ENCODE results near the gene ZNF385B.

Gene ZNF385B

DNA sequence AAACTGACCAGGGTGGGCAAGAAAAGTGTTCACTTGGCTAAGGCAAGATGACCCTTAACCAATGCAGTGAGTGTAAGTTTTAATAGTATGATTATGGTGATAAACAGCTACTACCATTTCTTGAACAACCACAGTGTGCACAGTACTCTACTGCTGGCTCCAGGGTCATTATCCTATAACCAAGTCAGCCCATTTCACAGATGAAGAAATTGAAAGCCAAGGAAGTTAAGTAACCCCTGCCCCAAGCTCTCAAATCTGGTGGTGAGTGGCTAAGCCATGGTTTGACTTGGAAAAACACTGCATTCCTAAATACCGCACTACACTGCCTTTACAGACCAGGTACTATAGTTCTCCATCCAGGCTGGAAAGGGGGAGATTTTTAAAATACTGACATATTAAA is 5.7 kb downstream of the ZNF385B start:
- DNase-seq (ENCODE audit: low spot score), result no peak

DNA sequence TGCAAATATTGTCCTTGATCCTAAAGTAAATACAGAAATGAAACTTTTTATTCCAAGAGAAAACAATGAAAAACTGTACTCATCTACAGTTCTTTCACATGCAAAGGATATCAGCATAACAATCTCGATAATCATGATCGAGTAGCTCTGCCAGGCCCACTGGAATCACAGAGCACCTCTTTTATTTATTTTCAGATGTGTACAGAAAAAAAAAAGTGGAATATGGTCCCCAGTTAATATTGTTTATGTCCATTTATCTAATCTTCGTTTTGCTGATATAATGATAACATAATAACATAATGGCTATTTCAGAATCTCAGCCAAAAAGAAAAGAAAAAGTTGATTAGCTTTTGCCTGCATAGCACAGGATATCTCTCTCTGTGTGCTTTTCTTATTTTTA is 6.5 kb downstream of the ZNF385B start:
- no peak for DNase-seq (ENCODE audit: low spot score)

DNA sequence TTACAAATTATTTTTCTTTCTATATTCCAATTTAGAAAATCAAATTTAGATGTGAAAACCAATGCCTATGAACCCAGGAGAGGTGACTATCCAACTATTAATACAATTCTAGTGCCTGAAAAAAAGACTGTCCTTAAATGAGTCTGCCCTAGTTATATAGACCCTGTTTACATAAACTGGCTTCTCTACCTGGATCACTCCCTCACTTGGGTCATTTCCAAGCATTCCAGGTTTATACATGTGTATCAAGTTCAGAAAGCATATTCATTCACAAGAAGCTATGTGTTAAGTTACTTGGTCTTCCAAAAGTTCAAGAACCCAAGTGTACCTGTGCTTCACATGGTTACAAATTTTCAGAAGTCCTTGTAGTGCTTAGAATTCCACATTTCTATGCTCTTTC is 8.3 kb downstream of the ZNF385B start:
- DNase-seq (ENCODE audit: low spot score), result no peak

DNA sequence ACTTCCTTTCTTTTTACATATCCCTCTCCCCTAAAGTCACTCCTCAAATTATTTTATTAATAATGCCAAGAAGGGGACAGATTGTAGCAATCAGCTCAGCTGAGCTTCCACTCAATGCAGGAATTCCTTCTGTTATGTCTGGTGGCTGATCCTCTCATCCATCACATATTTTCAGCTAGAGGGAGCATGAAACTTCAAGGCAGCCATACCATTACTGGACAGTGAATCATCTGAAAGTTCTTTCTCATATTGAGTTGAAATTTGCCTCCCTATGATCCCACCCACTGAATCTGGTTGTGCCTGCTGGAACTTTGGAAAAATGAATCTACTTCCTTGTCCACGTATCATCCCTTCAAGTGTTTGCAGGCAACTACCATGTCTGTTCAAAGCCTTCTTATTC is 11.2 kb downstream of the ZNF385B start:
- peak; percentile 55 for DNase-seq (ENCODE audit: low spot score)

DNA sequence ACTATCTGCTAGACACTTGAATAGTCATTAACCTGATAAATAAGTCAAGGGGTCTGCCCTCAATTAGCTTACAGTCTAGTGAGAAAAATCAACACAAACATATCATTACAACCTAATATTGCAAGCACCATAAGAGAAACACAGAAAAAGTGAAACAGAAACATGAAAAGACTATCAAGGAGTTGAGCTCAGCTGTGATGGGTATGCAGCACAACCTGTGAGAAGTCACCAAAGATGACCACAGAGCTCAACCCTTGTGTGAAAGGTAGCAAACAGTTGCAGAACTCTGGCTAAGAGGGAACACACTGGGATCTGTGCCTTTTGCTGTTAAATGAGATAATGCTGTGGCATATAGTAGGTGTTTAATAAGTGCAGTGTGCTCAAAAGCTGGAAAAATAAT is 11.7 kb downstream of the ZNF385B start:
- no peak for DNase-seq (ENCODE audit: low spot score)

DNA sequence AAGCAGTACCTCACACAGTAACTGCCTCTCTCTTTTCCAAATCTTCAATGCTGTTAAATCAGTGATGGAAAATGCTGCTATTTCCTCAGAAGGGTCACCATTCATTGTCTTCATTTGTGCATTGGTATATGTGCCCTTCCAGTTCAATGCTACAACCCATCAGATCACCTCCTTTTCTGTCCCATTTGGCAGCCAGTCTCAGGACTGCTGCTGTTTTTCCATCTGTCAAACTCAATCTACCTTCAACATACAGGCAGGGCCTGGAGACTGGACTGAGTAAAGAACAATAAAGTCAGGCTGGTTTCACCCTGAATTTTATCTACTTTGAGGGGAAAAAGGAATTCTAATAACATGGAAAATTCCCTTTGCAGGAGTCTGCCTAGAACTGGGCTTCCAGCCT is 17.9 kb downstream of the ZNF385B start:
- no peak for DNase-seq (ENCODE audit: low spot score)

DNA sequence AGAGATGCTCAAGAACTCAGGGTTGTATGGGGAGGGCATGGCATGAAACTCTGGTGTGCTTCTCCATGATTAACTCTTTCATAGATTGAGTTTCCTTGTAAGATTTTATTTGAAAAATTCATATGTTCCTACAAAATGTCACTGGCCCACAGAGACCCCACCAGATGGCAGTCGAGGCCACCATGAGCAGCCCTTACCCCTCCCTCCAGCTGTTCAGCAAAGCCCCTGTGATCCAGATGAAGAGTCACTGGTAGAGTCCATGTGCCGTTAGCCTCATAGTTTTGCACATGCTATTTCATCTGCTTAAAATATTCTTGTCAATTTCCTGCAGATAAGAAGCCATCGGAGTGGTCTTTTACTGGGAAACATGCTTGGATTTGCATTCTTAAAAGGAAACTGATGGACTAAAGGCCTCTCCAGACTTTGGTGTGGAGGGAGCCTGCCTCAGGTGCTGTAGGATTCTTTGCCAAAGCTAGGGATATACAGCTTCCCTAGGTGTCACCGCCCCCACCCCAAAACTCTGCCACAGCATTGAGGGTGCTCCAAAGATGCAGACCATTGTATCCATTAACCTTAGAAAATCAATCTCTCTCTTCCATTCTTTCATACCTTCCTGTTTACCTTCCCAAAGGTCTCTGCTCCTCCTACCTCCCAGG is 18.8 kb downstream of the ZNF385B start:
- DNase-seq (ENCODE audit: low spot score), result no peak

DNA sequence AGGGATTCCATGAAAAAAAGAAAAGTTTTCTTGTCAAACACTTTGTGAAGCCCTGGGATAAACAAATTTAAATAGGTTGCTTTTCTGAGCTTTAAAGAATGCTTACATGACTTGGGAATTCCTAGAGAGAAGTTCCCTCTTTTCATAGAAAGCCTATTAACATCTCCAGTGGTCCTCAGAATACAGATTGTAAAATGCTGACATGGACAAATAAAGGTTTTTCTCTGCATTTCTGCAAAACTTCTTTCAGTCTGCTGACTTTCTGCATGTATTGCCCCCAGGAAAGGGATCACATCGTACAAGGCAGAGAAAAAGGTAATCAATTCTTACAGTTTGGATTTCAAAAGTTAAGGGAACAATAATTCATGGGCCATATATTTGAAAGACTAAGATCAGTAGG is 20.6 kb downstream of the ZNF385B start:
- no peak for DNase-seq (ENCODE audit: low spot score)

DNA sequence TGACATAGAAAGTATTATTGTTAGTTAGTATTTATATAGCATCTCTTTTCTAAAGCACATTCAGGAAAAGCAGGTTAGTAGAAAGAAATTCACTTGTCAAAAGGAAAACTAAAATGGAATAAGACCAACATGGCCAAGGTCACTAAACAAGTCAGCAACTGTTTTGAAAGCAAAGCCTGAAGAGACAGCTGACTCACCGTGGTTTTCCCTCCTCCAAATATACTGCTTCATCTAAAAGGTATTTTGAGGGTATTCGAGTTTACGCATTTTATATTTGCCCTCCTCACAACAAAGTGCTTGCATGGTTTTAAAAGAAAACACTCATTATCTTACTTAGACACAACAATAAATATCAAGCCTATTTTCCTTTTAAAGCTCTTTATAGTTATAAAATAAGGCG is 24.0 kb downstream of the ZNF385B start:
- peak; percentile 35 for DNase-seq (ENCODE audit: low spot score)

DNA sequence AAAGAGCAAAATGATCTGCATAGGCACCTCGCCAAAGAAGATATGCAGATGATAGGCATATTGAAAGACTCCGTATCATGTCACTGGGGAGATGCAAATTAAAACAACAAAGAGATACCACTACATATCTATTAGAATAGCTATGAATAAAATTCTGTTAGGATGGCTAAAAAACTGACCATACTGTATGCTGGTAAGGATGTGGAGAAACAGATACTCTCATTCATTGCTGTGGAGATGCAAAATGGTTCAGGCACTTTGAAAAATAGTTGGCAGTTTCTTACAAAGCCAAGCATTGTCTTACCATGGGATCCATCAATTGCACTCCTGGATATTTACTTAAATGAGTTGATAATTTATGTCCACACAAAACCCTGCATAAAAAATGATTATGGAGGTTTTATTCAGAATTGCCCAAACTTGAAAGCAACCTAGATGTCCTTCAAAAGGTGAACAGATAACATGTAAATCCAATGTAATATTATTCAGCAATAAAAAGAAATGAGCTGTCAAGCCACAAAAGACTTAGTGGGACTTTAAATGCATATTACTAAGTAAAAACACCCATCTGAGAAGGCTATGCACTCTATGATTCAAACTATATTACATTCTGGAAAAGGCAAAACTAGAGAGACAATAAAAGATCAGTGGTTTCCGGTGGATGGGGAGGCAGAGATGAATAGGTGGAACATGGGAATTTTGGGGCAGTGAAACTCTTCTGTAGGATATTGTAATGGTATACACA is 31.2 kb downstream of the ZNF385B start:
- no peak for DNase-seq (ENCODE audit: low spot score)

DNA sequence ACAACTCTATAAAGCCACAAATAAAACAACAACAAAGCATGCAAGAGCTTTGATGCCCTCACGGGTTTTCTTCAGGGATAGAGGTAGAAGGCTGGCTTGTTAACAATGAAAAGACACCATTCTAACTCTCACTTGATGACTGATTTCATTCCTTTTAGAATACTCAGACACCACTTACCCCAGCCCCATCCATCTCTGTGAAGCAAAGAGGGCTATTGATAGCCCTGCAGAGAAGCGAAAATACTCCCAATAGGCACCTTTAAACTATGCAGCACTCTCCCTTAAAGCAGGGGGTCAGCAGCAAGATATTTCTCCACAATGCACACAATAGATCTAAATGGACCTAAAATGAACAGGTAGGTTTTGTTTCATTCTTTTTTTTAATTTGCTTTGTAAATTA is 35.1 kb downstream of the ZNF385B start:
- DNase-seq (ENCODE audit: low spot score), result no peak

DNA sequence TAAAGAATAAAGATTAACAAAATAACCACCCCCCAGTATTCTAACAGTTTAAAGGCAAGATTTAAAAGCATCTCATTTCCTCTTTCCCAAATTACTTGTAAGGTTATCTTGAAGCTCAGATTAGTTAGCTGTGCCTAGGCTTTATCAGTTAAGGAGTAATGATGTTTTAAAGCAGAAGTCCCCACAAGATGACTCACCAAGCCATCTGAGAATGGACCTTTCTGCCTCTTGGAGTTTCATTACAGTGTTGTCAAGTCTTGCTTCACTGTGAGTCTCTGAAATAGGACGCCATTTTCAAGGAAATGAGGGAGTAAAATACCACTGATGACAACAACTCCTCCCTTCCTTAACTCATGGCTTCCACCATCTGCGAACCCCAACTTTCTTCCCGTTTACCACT is 35.9 kb downstream of the ZNF385B start:
- no peak for DNase-seq (ENCODE audit: low spot score)

DNA sequence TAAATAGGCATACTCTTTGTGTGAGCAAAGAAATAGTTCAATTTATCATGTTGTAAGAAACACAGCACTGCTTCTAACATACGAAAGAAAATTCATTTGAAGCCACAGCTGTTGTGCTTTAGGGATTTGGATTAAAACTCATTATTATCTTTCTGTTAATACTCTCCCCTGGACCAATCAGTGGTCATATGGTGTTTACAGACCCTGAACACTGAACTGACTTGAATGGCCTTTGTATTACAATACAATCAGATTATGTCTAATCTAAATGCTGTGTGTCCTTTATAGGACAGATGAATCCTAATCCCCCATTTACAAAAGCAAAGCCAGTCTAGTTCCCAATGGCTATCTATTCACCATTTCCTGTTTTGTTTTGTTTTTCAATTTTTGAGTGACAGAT is 36.5 kb downstream of the ZNF385B start:
- DNase-seq (ENCODE audit: low spot score), result no peak

DNA sequence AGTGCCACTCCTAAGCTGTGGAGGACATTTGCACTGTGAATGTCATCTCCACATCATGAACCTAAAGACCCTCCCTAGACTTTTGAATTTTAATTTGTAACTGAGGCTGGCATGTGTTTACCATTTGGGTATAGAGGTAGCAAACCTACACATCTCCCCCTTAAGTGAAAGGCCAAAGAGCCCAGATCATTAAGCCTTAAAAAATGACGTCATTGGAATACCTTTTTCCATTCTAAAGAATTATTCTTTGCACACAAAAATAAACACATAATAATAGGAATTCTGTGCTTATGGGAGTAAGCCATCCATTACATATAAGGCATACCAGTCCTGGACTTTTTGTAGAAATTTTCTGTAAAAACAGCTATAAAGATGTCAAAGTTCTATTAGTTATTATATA is 38.9 kb downstream of the ZNF385B start:
- no peak for DNase-seq (ENCODE audit: low spot score)

DNA sequence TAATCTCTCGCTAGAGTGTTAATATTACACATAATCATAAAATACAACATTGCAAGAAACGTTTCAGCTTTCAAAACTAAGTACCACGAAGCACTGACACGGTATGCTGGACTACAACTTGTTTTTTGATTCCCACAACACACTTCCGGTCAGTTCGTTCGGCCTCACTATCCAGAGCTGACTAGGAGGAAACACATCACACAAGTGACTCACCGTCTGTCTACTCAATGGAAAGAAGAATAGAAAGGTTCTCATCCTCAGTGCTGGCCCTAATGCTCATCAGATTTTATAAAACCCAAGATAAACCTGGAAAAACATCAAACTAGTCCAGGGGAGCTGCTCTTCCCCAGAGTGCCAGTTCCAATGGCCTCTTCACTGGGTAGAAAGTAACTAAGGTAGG is 42.9 kb downstream of the ZNF385B start:
- no peak for DNase-seq (ENCODE audit: low spot score)

DNA sequence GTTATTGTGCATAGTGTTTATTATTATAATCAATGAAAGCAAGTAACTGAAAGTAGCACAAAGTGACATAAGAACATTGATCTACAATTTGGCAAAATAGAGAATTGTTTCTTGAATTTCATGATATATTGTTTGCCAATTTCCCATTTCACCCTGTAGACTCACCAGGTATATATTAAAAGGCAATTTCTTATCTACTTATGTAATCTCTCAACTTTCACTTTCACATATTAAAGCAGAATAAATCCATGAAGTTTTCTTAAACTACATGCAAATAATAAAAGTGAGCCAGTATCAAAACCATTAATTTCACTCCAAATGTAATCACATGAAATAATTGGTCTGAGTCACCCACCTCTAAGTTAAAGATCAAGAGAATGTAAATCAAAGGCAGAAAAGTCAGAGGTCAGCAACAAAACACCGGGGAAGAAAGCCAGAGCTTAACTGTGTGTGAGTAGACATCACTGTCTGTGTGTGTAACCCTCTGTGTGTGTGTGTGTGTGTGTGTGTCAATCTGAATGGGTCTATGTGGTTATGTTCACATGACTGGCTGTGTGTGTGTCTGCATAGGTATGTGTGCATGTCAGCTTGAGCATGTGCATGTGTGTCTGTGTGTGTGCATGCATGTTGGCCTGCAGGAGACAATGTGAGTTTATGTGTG is 44.1 kb downstream of the ZNF385B start:
- no peak for DNase-seq (ENCODE audit: low spot score)

DNA sequence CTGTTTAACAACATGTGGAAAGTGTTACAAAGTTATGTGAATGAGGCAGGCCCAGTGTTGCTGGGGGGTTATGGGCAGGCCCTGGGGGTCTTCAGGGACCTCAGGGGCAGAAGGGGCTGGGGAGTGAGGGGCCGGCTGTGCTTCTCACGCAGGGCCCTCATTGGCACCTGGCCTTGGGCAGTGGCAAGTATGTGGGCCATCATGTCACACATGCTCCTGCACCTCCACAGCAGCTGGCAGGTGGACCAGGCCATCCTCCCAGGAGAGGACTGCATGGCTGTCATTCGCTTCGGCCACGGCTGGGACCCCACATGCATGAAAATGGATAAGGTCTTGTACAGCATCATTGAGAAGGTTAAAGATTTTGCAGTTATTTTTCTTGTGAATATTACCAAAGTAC is 47.4 kb downstream of the ZNF385B start:
- no peak for DNase-seq (ENCODE audit: low spot score)

DNA sequence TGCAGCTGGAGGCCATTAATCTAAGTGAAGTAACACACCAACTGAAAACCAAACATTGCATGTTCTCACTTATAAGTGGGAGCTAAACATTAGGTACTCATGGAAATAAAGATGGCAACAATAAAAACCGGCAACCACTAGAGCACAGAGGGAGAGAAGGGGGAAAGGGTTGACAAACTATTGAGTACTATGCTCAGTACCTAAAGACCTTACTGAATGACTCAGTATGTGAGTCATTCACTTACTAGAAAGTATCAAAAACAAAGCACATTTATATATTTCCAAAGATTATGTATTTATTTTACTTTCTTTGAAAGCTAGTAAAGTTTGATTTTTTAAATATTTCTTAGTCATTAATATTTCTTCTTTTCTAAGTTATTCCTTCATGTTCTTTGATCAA is 48.9 kb downstream of the ZNF385B start:
- DNase-seq (ENCODE audit: low spot score), result no peak

DNA sequence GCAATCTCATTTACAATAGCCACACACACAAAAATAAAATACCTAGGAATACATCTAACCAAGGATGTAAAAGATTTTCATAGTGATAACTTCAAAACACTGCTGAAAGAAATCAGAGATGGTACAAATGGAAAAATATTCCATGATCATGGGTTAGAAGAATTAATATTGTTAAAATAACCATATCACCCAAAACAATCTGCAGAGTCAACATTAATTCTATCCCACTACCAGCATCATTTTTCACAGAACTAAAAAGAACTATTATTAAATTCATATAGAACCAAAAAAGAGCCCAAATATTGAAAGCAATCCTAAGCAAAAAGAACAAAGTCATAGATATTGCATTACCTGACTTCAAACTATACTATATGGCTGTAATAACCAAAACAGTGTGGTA is 50.4 kb downstream of the ZNF385B start:
- no peak for DNase-seq (ENCODE audit: low spot score)

DNA sequence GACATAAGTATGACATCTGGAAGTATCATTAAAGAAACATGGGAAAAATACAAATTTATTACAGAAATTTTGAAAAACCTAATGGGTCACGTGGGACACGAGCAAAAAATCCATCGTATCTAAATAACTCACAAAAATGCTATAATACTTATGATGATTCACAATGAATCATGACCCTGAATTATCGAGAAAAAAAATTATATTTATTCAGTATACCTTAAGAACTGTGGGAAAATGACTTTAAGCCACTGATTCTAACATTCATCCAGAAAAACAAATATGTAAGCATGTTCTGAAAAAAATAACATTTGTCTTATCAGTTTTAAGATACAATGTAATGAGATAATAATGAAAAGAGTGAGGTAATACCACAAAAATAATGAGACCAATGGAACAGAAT is 51.8 kb downstream of the ZNF385B start:
- DNase-seq (ENCODE audit: low spot score), result no peak

DNA sequence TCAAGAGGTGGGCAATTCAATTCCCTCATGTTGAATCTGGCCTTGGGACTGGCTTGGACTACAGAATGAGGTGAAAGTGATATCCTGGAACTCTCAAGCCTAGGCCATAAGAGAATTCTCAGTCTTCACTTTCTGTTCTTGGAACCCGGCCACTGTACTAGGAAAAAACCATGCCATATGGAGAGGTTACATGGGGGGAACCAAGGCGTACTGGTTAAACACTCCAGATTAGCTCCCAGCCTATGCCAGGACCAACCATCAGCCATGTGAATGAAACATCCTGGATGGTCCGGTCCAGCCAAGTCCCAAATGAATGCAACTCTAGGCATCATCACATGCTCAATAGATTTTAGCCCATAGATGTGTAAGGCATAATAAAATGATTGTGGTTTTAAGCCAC is 56.4 kb downstream of the ZNF385B start:
- DNase-seq (ENCODE audit: low spot score), result no peak

DNA sequence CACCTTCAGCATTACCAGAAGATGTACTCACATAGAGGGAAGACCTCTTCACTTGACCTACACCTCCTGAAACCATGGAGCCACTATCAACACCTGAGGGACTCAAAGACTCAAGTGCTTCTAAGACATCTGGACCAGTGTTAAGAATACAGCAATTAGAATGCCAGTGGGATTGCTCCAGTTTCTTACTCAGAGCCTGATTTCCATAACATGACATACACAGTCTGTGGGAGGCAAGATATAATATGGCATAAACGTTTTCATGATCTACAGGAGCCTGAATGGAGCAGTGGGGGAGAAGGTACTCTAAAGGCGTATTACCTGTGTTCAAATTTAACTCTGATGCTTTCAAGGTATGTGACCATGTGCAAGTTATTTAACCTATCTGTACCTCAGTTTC is 57.2 kb downstream of the ZNF385B start:
- DNase-seq (ENCODE audit: low spot score), result no peak

DNA sequence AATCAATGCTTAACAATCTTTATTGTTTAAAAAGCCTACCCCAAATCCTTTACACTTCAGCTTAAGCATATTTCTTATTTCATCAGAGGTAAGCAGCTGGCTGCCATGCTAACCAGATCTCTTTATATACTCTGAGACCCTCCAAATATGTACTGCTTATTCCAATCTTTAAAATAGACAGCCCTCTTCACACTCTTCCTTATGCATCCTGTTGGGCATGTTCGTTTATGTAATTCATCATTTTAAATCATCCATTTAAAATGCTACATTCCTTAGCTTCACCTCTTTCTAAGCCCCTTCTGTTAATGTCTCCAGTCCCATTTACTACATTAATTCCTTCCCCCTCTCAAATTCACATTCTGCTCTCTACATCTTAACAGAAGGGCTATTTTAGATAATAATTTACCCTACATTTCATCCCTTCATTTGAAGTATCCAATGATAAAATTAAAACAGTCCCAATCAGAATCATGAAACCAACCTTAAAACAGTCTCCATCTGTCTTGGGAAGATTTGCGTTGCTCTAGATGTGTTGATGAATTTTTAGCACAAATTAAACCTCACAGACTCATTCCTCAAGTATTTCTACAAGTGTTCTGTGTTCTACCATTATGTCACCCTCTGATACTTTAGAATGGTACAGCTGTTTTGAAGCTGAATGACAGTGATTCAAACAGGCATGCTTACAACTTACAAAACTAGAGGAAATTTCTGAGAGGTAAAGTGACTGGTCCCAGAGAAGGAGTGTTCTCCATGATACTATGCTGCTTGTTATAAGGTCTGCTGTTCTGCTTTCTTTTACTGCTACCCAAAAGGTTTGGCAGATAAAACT is 59.1 kb downstream of the ZNF385B start:
- DNase-seq (ENCODE audit: low spot score), result no peak

Data from AG20443 (cell line).